RWPE1 (cell line): Measurements from ENCODE around the gene UNC5A.

ENCODE experiments used
- CTCF ChIA-PET: fragments of 350-600 bp; sonication (Branson Sonifier 250); formaldehyde crosslinking; extraction: SDS; loops from one replicate; lab custom pipeline; 2021; lab: Yijun Ruan, JAX
- POLR2A ChIA-PET: fragments of 400-600 bp; formaldehyde crosslinking; extraction: SDS; loops from one replicate; lab custom pipeline; 2020; ENCODE audit warnings: antibody characterized with exemption; ENCODE audit not compliant: low non-redundant PET; lab: Yijun Ruan, JAX
- DNase-seq: peaks from one replicate; pipeline ENCODE4 v3.0.0; 2012; ENCODE audit warnings: low spot score
- H3K27ac ChIP-seq: fragments of 450-650 bp; 2 replicates; pipeline ENCODE4 v1.5.1; 2017
- TF ChIP-seq, protein P1 (sequence below): fragments of 450-650 bp; conservative IDR thresholded peaks from 2 replicates; pipeline ENCODE4 v1.5.1; 2017; ENCODE audit warnings: low read depth, mild to moderate bottlenecking

The UNC5A gene

DNA sequence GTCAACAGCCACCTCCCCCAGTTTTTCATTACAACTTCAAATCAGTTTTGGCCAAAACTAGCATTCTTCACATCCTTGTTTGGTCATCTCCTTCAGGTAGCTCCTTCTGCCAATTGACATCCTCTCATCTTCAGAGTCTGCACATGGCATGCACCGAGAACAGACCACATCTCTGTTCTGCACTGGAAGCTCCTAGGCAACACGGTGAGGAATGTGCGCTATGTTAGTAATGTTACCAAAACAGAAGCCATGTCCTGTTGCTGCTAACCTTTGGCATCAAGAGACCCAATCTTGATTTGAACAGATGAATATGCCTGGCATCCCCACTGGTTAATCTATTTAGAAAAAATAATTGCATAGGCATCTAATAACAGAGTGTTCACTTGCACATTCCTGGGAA is 93.9 kb downstream of the UNC5A start:
- DNase-seq: no peak
- CTCF ChIA-PET: no interaction called here
- TF ChIP-seq, protein P1, sequence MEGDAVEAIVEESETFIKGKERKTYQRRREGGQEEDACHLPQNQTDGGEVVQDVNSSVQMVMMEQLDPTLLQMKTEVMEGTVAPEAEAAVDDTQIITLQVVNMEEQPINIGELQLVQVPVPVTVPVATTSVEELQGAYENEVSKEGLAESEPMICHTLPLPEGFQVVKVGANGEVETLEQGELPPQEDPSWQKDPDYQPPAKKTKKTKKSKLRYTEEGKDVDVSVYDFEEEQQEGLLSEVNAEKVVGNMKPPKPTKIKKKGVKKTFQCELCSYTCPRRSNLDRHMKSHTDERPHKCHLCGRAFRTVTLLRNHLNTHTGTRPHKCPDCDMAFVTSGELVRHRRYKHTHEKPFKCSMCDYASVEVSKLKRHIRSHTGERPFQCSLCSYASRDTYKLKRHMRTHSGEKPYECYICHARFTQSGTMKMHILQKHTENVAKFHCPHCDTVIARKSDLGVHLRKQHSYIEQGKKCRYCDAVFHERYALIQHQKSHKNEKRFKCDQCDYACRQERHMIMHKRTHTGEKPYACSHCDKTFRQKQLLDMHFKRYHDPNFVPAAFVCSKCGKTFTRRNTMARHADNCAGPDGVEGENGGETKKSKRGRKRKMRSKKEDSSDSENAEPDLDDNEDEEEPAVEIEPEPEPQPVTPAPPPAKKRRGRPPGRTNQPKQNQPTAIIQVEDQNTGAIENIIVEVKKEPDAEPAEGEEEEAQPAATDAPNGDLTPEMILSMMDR: no peak
- no peak overlapping the region for H3K27ac ChIP-seq
- POLR2A ChIA-PET: no interaction called here

- POLR2A ChIA-PET: no interaction called here
- no peak for DNase-seq
- CTCF ChIA-PET: interaction anchor here (0.7 kb wide), 1 partner anchor 118 kb away, joined by 3 read pairs; no protein-coding TSS in a partner anchor
- TF ChIP-seq, protein P1: no peak
- no peak overlapping the region for H3K27ac ChIP-seq
These were observed 95.8 kb downstream of the UNC5A start for GRCh38 chr5:176906126-176906525.

GRCh38 chr5:176906796-176907195 is 96.4 kb downstream of the UNC5A start:
- ChIA-PET CTCF (interaction anchor here (0.7 kb wide), 1 partner anchor 118 kb away, joined by 3 read pairs; no protein-coding TSS in a partner anchor), POLR2A (no interaction called here)
- TF ChIP-seq, protein P1: no peak
- DNase-seq: no peak
- H3K27ac ChIP-seq: no peak overlapping the region

GRCh38 chr5:176908675-176909368 is 98.5 kb downstream of the UNC5A start:
- TF ChIP-seq, protein P1: no peak
- ChIA-PET POLR2A (no interaction called here), CTCF (no interaction called here)
- no peak overlapping the region for H3K27ac ChIP-seq
- DNase-seq: no peak

DNA sequence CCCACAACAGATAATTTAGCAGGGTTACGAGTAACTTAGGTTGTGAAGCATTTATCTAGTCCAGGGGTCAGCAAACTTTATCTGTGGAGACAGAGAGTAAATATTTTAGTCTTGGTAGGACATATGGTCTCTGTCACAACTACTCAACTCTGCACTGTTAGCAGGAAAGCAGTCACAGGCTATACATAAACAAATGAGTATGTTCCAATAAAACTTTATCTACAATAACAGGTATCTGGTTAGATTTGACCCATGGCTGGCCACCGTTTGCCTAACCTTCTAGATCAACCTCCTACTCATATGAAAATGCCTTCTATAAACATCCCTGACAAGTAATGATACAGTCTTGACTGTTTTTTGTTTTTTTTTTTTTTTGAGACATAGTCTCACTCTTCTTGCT is 101.8 kb downstream of the UNC5A start:
- TF ChIP-seq, protein P1: no peak
- no peak for DNase-seq
- POLR2A ChIA-PET: no interaction called here
- no peak overlapping the region for H3K27ac ChIP-seq
- CTCF ChIA-PET: no interaction called here

GRCh38 chr5:176915906-176916305 is 105.5 kb downstream of the UNC5A start:
- TF ChIP-seq, protein P1: no peak
- CTCF ChIA-PET: no interaction called here
- no peak for DNase-seq
- POLR2A ChIA-PET: interaction anchor here (0.6 kb wide), 1 partner anchor 50 kb away, joined by 6 read pairs; no protein-coding TSS in a partner anchor
- no peak overlapping the region for H3K27ac ChIP-seq
